ENCODE measurements around the gene RPS27. TPM values are rescaled to one million over a fixed set of nuclear protein-coding genes. Genes with fewer than 3 reads are reported as not detected.
A peak's percentile ranks its signal among the peaks of the same experiment; 100 is the strongest.
"Not testable (repeated sequence)": the region's sequence is repeated elsewhere in the genome, so short reads cannot be mapped to it uniquely, and the experiment has no call there.

RPS27 gene
- total RNA-seq, 1 experiment from 2014 or later = 2,544 TPM

DNA sequence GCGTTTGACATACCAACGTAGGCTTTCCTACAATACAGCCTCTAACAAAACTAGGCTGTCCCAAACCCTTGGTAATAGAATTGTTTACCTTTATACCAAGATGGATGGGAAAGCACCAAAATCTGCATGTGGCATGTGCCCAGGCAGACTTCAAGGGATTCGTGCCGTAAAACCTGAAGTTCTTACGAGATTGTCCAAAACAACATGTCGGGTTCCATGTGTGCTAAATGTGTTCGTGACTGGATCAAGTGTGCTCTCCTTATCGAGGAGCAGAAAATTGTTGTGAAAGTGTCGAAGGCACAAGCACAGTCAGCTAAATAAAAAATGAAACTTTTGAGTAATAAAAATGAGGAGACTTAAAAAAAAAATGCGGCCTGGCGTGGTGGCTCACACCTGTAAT is 5.1 kb downstream of the RPS27 start:
- no peaks in the 10 kb centered on the region for H3K9me2 ChIP-seq (replicated peaks; ENCODE audit: low read length)
- no peak overlapping the region for H3K9ac ChIP-seq (ENCODE audit: low read length)
- H3K27ac ChIP-seq (ENCODE audit: low read length) = no peak overlapping the region
- no TSS peak for BruUV-seq (replicated peaks)
- H3K79me2 ChIP-seq (ENCODE audit: low read length) = peaks cover 23% of the 10 kb centered on the region
- no peak overlapping the region for H2AFZ ChIP-seq (ENCODE audit: low read length)
- no peaks in the 10 kb centered on the region for H3K9me3 ChIP-seq (ENCODE audit: low read length)
- H3K36me3 ChIP-seq (ENCODE audit: low read depth, low read length) = peaks cover 27% of the 10 kb centered on the region
- H3K4me3 ChIP-seq (ENCODE audit: low read length) = no peak overlapping the region
- intact Hi-C loops (cut with micrococcal nuclease) = no loop called here
- ChIA-PET CTCF (no interaction called here), POLR2A (ENCODE audit: unreplicated experiment) (no interaction called here)
- TF ChIP-seq EZH2 (IDR thresholded peaks at IDR 0.05; ENCODE audit: low read length, unreplicated experiment) (no peak), EZH2phosphoT487 (IDR thresholded peaks at IDR 0.05; ENCODE audit: borderline replicate concordance, low read length) (no peak)
- TF ChIP-seq, protein P1, sequence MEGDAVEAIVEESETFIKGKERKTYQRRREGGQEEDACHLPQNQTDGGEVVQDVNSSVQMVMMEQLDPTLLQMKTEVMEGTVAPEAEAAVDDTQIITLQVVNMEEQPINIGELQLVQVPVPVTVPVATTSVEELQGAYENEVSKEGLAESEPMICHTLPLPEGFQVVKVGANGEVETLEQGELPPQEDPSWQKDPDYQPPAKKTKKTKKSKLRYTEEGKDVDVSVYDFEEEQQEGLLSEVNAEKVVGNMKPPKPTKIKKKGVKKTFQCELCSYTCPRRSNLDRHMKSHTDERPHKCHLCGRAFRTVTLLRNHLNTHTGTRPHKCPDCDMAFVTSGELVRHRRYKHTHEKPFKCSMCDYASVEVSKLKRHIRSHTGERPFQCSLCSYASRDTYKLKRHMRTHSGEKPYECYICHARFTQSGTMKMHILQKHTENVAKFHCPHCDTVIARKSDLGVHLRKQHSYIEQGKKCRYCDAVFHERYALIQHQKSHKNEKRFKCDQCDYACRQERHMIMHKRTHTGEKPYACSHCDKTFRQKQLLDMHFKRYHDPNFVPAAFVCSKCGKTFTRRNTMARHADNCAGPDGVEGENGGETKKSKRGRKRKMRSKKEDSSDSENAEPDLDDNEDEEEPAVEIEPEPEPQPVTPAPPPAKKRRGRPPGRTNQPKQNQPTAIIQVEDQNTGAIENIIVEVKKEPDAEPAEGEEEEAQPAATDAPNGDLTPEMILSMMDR (conservative IDR thresholded peaks at IDR 0.05; ENCODE audit: low read depth, low read length) = no peak
- ATAC-seq = no peak
- H3K4me1 ChIP-seq (ENCODE audit: insufficient read depth, low read length) = peaks cover 14% of the 10 kb centered on the region
- H3K4me2 ChIP-seq (ENCODE audit: low read length) = no peak overlapping the region
- peaks cover 14% of the 10 kb centered on the region for H3F3A ChIP-seq (ENCODE audit: low read length, unreplicated experiment)
- H3K27me3 ChIP-seq (ENCODE audit: low read length) = no peaks in the 10 kb centered on the region
- H4K20me1 ChIP-seq (ENCODE audit: low read length) = peaks cover 17% of the 10 kb centered on the region
- no peak for DNase-seq

DNA sequence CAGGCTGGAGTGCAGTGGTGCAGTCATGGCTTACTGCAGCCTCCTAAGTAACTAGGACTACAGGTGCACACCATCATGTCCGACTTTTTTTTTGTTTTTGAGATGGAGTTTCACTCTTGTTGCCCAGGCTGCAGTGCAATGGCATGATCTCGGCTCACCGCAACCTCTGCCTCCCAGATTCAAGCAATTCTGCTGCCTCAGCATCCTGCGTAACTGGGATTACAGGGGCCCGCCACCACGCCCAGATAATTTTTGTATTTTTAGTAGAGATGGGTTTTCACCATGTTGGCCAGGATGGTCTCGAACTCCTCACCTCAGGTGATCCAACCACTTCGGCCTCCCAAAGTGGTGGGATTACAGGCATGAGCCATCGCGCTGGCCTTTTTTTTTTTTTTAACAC is 6.3 kb downstream of the RPS27 start:
- H3K4me1 ChIP-seq (ENCODE audit: insufficient read depth, low read length); H3F3A ChIP-seq (ENCODE audit: low read length, unreplicated experiment); H3K27ac ChIP-seq (ENCODE audit: low read length); ATAC-seq; H3K9me3 ChIP-seq (ENCODE audit: low read length); H3K9me2 ChIP-seq (replicated peaks; ENCODE audit: low read length); H3K4me3 ChIP-seq (ENCODE audit: low read length); CTCF ChIA-PET; POLR2A ChIA-PET (ENCODE audit: unreplicated experiment); H3K9ac ChIP-seq (ENCODE audit: low read length); H2AFZ ChIP-seq (ENCODE audit: low read length); H3K27me3 ChIP-seq (ENCODE audit: low read length); intact Hi-C loops (cut with micrococcal nuclease); DNase-seq; H4K20me1 ChIP-seq (ENCODE audit: low read length); H3K4me2 ChIP-seq (ENCODE audit: low read length); BruUV-seq (replicated peaks): not testable (repeated sequence)
- peaks cover 18% of the 10 kb centered on the region for H3K36me3 ChIP-seq (ENCODE audit: low read depth, low read length)
- peaks cover 11% of the 10 kb centered on the region for H3K79me2 ChIP-seq (ENCODE audit: low read length)

GRCh38 chr1:154000420-154000819 is 9.9 kb downstream of the RPS27 start:
- Histone ChIP-seq H3K4me3 (ENCODE audit: low read length) (no peak overlapping the region), H3K27me3 (ENCODE audit: low read length) (no peaks in the 10 kb centered on the region), H2AFZ (ENCODE audit: low read length) (no peak overlapping the region), H3K27ac (ENCODE audit: low read length) (no peak overlapping the region), H3K79me2 (ENCODE audit: low read length) (no peaks in the 10 kb centered on the region), H3K9me2 (replicated peaks; ENCODE audit: low read length) (no peaks in the 10 kb centered on the region), H3K4me2 (ENCODE audit: low read length) (no peak overlapping the region), H3K36me3 (ENCODE audit: low read depth, low read length) (no peaks in the 10 kb centered on the region), H3K4me1 (ENCODE audit: insufficient read depth, low read length) (no peaks in the 10 kb centered on the region), H3K9me3 (ENCODE audit: low read length) (no peaks in the 10 kb centered on the region), H4K20me1 (ENCODE audit: low read length) (no peaks in the 10 kb centered on the region), H3K9ac (ENCODE audit: low read length) (no peak overlapping the region), H3F3A (ENCODE audit: low read length, unreplicated experiment) (no peaks in the 10 kb centered on the region)
- BruUV-seq (replicated peaks) = no TSS peak
- CTCF ChIA-PET = no interaction called here
- ATAC-seq = peak; percentile 51; the same call in 1 of the 2 replicates
- intact Hi-C loops (cut with micrococcal nuclease) = no loop called here
- TF ChIP-seq, protein P1 (conservative IDR thresholded peaks at IDR 0.05; ENCODE audit: low read depth, low read length) = no peak
- no peak for TF ChIP-seq EZH2 (IDR thresholded peaks at IDR 0.05; ENCODE audit: low read length, unreplicated experiment)
- POLR2A ChIA-PET (ENCODE audit: unreplicated experiment) = no interaction called here
- DNase-seq = no peak
